Astrocyte of the spinal cord (primary cell): ENCODE results near the gene GHDC.
"Not testable (repeated sequence)": the region's sequence is repeated elsewhere in the genome, so short reads cannot be mapped to it uniquely, and the experiment has no call there.

Experiments
- DNase-seq: peaks from one replicate; pipeline ENCODE4 v3.0.0; 2011; ENCODE audit warnings: low read depth, low spot score
- H3K4me3 ChIP-seq: 2 replicates; pipeline ENCODE4 v1.5.1; 2011; ENCODE audit warnings: low read depth, mild to moderate bottlenecking, low read length, moderate library complexity
- CTCF ChIP-seq: IDR thresholded peaks from 2 replicates; pipeline ENCODE4 v1.5.1; 2012; ENCODE audit warnings: low read depth, mild to moderate bottlenecking, low read length, inconsistent platforms
- in situ Hi-C: cut with HindIII; loops from 2 replicates; pipeline ENCODE4 v1.10.0; 2017; ENCODE audit warnings: low sequenced_read_pairs

GHDC gene

GRCh38 chr17:42188749-42189650 lies 5.3 kb downstream of the GHDC start:
- no peak overlapping the region for H3K4me3 ChIP-seq
- no peak for TF ChIP-seq CTCF
- no peak for DNase-seq
- in situ Hi-C loops = no loop called here

GRCh38 chr17:42187833-42188232 lies 6.5 kb downstream of the GHDC start:
- H3K4me3 ChIP-seq = no peak overlapping the region
- DNase-seq = no peak
- TF ChIP-seq CTCF = no peak
- in situ Hi-C loops = no loop called here

GRCh38 chr17:42186191-42186590 lies 8.1 kb downstream of the GHDC start:
- H3K4me3 ChIP-seq, DNase-seq, in situ Hi-C loops: not testable (repeated sequence)

GRCh38 chr17:42185621-42185930 lies 8.7 kb downstream of the GHDC start:
- no peak for DNase-seq
- H3K4me3 ChIP-seq = no peak overlapping the region
- in situ Hi-C loops = no loop called here
- no peak for TF ChIP-seq CTCF

- no peak for DNase-seq
- H3K4me3 ChIP-seq = peak within 1 kb of the TSS; percentile 18
- TF ChIP-seq CTCF = no peak
- in situ Hi-C loops = no loop called here
Measured at GRCh38 chr17:42184713-42185620, 9.3 kb downstream of the GHDC start, which contains the start of gene HCRT. TSS of gene HCRT (minus strand) at chr17:42185452. CDS start at chr17:42185365, 87 bp downstream.

- in situ Hi-C loops = no loop called here
Measured at GRCh38 chr17:42183741-42184711, 10.3 kb downstream of the GHDC start.

More at GRCh38 chr17:42183741-42184711, 10.3 kb downstream of the GHDC start:
- peak overlapping the region; percentile 52 for H3K4me3 ChIP-seq
- peak; percentile 66 for TF ChIP-seq CTCF
- peak; percentile 61 for DNase-seq
